ENCODE data around the gene SH2B2. TPM values are rescaled to one million over a fixed set of nuclear protein-coding genes. Genes with fewer than 3 reads are reported as not detected.

The SH2B2 gene
- total RNA-seq, 2 donors from 2014 or later = 1.3 to 2.6 TPM

DNA sequence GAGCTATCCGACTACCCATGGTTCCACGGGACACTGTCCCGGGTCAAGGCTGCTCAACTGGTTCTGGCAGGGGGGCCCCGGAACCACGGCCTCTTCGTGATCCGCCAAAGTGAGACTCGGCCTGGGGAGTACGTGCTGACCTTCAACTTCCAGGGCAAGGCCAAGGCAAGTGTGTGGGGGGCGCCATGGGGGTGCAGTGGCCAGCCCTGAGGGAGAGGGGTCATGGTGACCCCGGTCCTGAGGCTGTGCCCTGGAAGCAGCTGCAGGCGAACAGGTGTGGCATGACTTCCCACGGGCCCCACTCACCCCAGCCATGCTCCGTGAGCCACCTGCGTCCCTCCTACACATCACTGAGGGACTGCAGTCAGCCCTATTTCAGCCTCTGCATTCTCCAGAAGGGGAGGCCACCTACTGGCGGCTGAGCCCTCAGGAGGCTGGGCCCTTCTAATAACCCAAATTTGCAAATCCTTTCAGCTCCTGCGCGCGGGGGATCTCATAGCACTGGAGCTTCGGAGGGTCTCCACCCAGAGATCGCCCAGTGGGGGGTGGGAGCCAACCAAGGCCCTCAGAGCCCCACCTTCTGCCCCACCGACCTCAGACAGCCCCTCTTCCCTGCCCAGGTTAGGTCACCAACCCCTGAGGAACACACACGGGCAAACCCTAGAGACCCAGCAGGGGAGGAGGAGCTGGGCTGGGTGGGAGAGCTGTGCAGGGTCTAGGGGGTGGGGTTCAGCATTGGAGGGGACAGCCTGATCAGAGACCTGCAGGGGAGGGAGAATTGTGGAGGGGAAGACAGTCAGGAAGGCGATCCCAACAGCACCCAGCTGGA, 30.8 kb downstream of the SH2B2 start:
- no peaks in the 10 kb centered on the region for H3K9me3 ChIP-seq
- H3K27me3 ChIP-seq = no peaks in the 10 kb centered on the region
- no peak for TF ChIP-seq CTCF (IDR thresholded peaks at IDR 0.05)
- DNase-seq (ENCODE audit: low spot score) = no peak
- H3K36me3 ChIP-seq = no peaks in the 10 kb centered on the region
- no peak overlapping the region for H3K27ac ChIP-seq
- peaks cover 0 to 10% of the 10 kb centered on the region in 2 donors for H3K4me1 ChIP-seq
- H3K4me3 ChIP-seq = no peak overlapping the region

GRCh38 chr7:102318482-102318971, 31.9 kb downstream of the SH2B2 start:
- H3K9me3 ChIP-seq = no peaks in the 10 kb centered on the region
- no peak overlapping the region for H3K4me3 ChIP-seq
- H3K27me3 ChIP-seq = no peaks in the 10 kb centered on the region
- TF ChIP-seq CTCF (IDR thresholded peaks at IDR 0.05) = no peak
- DNase-seq (ENCODE audit: low spot score) = no peak
- no peaks in the 10 kb centered on the region for H3K36me3 ChIP-seq
- H3K4me1 ChIP-seq = peaks cover 0 to 10% of the 10 kb centered on the region in 2 donors
- H3K27ac ChIP-seq = no peak overlapping the region

- Histone ChIP-seq H3K36me3 (no peaks in the 10 kb centered on the region), H3K27me3 (no peaks in the 10 kb centered on the region), H3K9me3 (no peaks in the 10 kb centered on the region), H3K4me1 (peaks cover 0 to 10% of the 10 kb centered on the region in 2 donors), H3K27ac (no peak overlapping the region), H3K4me3 (no peak overlapping the region)
- DNase-seq (ENCODE audit: low spot score) = no peak
- TF ChIP-seq CTCF (IDR thresholded peaks at IDR 0.05) = no peak
Measured at GRCh38 chr7:102319671-102320070, 33.0 kb downstream of the SH2B2 start.

DNA sequence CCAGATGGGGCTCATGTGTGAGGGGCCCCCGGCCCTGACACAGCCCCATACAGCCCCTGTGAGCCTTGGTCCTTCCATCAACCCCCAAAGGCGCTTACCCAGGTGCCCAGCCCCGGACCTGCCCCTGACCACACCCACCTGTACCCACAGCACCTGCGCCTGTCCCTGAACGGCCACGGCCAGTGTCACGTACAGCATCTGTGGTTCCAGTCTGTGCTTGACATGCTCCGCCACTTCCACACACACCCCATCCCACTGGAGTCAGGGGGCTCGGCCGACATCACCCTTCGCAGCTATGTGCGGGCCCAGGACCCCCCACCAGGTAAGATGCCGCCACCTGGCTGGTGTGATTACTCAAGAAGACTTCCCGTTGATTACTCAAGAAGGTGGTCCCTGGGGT, 33.5 kb downstream of the SH2B2 start:
- H3K4me1 ChIP-seq = peaks cover 0 to 10% of the 10 kb centered on the region in 2 donors
- no peak for DNase-seq (ENCODE audit: low spot score)
- no peaks in the 10 kb centered on the region for H3K27me3 ChIP-seq
- H3K27ac ChIP-seq = no peak overlapping the region
- H3K9me3 ChIP-seq = no peaks in the 10 kb centered on the region
- H3K4me3 ChIP-seq = no peak overlapping the region
- no peak for TF ChIP-seq CTCF (IDR thresholded peaks at IDR 0.05)
- no peaks in the 10 kb centered on the region for H3K36me3 ChIP-seq

DNA sequence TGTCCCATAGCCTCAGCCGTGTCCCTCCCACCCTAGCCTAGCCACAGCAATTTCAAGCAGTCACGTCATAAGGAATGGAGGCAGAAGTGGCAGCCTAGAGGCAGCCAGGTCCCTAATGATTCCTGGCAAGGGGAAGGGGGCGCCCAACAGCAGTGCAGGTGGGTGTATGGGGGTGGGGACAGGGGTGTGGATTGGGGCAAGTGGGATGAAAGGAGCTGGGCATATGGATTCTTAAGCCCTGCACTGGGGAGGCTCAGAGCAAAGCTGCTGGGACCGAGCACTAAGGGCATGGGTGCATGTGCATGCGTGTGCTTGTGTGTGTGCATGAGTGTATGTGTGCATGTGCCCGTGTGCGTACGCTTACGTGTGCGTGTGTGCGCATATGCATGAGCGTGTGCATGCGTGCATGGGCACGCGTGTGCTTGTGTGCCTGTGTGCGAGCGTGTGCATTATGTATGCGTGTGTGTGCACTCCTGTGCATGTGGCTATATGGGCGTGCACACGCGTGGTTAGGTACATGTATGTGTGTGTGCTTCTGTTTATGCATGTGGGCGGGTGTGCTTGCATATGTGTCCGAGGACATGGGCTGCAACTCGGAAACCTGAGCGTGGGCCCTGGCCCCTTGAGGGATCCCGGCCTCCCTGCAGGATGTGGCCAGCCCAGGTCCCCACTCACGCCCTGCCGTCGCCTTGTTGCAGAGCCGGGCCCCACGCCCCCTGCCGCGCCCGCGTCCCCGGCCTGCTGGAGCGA, 34.1 kb downstream of the SH2B2 start:
- Histone ChIP-seq H3K27ac (no peak overlapping the region), H3K4me3 (no peak overlapping the region), H3K4me1 (peaks cover 0 to 10% of the 10 kb centered on the region in 2 donors), H3K27me3 (no peaks in the 10 kb centered on the region), H3K9me3 (no peaks in the 10 kb centered on the region), H3K36me3 (no peaks in the 10 kb centered on the region)
- TF ChIP-seq CTCF (IDR thresholded peaks at IDR 0.05) = no peak
- no peak for DNase-seq (ENCODE audit: low spot score)

Measured in right atrium auricular region (tissue), 2 donors.